Measurements from ENCODE around the gene TPGS1. TPM values are rescaled to one million over a fixed set of nuclear protein-coding genes. Genes with fewer than 3 reads are reported as not detected.

The TPGS1 gene
- total and polyA plus RNA-seq, 10 donors: 9.8 to 24.4 (median 19.5) TPM

- Histone ChIP-seq H3K9me3 (no peaks in the 10 kb centered on the region), H3K27me3 (replicated peaks in 1 of 7) (peaks cover 0 to 21% (median 0%) of the 10 kb centered on the region in 7 donors), H3K27ac (peak overlapping the region; percentile 15 to 83 (median 74)), H3K36me3 (no peaks in the 10 kb centered on the region), H3K4me1 (peaks cover 0 to 17% (median 5%) of the 10 kb centered on the region in 6 donors), H3K4me3 (no peak overlapping the region)
- peak; percentile 75 for DNase-seq
- 55 to 77% (median 59%) methylated on average over 10 to 57 of the region's 57 CpGs for WGBS, 5 donors
- TF ChIP-seq CTCF (IDR thresholded peaks at IDR 0.05 in 8 of 11, conservative IDR thresholded peaks at IDR 0.05 in 3 of 11) (peak in 2 of 11 experiments; percentile 23 to 29), POLR2A (IDR thresholded peaks at IDR 0.05) (no peak), POLR2AphosphoS5 (IDR thresholded peaks at IDR 0.05) (peak; percentile 38 to 67 (median 61))
- intact Hi-C loops (cut with DNase I; ENCODE audit: low total_unique reads): no loop called here
Measured at GRCh38 chr19:474126-475078, 32.9 kb upstream of the TPGS1 start.

GRCh38 chr19:475360-475759 lies 31.9 kb upstream of the TPGS1 start:
- peak overlapping the region in 5 of 8 donors; percentile 72 to 83 (median 78) for H3K27ac ChIP-seq
- 79 to 87% (median 83%) methylated on average over 13 of the region's 13 CpGs for WGBS, 5 donors
- peaks cover 0 to 25% (median 9%) of the 10 kb centered on the region in 6 donors for H3K4me1 ChIP-seq
- TF ChIP-seq CTCF (IDR thresholded peaks at IDR 0.05 in 8 of 11, conservative IDR thresholded peaks at IDR 0.05 in 3 of 11) (no peak), POLR2A (IDR thresholded peaks at IDR 0.05) (no peak), POLR2AphosphoS5 (IDR thresholded peaks at IDR 0.05) (no peak)
- H3K36me3 ChIP-seq: no peaks in the 10 kb centered on the region
- DNase-seq: no peak
- no peak overlapping the region for H3K4me3 ChIP-seq
- peaks cover 0 to 5% (median 0%) of the 10 kb centered on the region in 8 donors for H3K9me3 ChIP-seq
- intact Hi-C loops (cut with DNase I; ENCODE audit: low total_unique reads): no loop called here
- peaks cover 0 to 21% (median 0%) of the 10 kb centered on the region in 7 donors for H3K27me3 ChIP-seq (replicated peaks in 1 of 7)

GRCh38 chr19:478236-478903 lies 28.9 kb upstream of the TPGS1 start:
- peaks cover 0 to 21% (median 0%) of the 10 kb centered on the region in 7 donors for H3K27me3 ChIP-seq (replicated peaks in 1 of 7)
- H3K27ac ChIP-seq: no peak overlapping the region
- peaks cover 0 to 25% (median 9%) of the 10 kb centered on the region in 6 donors for H3K4me1 ChIP-seq
- TF ChIP-seq CTCF (IDR thresholded peaks at IDR 0.05 in 8 of 11, conservative IDR thresholded peaks at IDR 0.05 in 3 of 11) (no peak), POLR2A (IDR thresholded peaks at IDR 0.05) (no peak), POLR2AphosphoS5 (IDR thresholded peaks at IDR 0.05) (no peak)
- DNase-seq: no peak
- H3K4me3 ChIP-seq: no peak overlapping the region
- 76 to 82% (median 82%) methylated on average over 26 of the region's 26 CpGs for WGBS, 5 donors
- H3K36me3 ChIP-seq: no peaks in the 10 kb centered on the region
- intact Hi-C loops (cut with DNase I; ENCODE audit: low total_unique reads): no loop called here
- peaks cover 0 to 15% (median 0%) of the 10 kb centered on the region in 8 donors for H3K9me3 ChIP-seq
